Liver (tissue), 9 donors: ENCODE data around the gene TCFL5. TPM values are rescaled to one million over a fixed set of nuclear protein-coding genes. Genes with fewer than 3 reads are reported as not detected.

Source experiments
- DNase-seq: peaks from one replicate; pipeline ENCODE4 v3.0.0-alpha.2; 2017; ENCODE audit warnings: low spot score
- H3K27ac ChIP-seq, 2 donors: one replicate each; pipeline ENCODE4 v1.7.0; 2013; ENCODE audit warnings: inconsistent platforms in 2 of 2, low read length in 2 of 2, control low read depth in 1 of 2, low read depth in 1 of 2, mild to moderate bottlenecking in 1 of 2
- H3K27me3 ChIP-seq, 4 donors: one replicate each; pipeline versions ENCODE4 v1.6.1 to v1.7.0; 2013; ENCODE audit warnings: low read length in 3 of 4, inconsistent platforms in 1 of 4, mild to moderate bottlenecking in 1 of 4, moderate library complexity in 1 of 4; ENCODE audit not compliant: control insufficient read depth in 4 of 4, insufficient read depth in 4 of 4
- H3K36me3 ChIP-seq, 4 donors: one replicate each; pipeline versions ENCODE4 v1.6.1 to v1.7.0; 2013; ENCODE audit warnings: low read length in 3 of 4, mild to moderate bottlenecking in 3 of 4, low read depth in 1 of 4, moderate library complexity in 1 of 4; ENCODE audit not compliant: control insufficient read depth in 4 of 4, insufficient read depth in 3 of 4
- H3K4me1 ChIP-seq, 4 donors: one replicate each; pipeline versions ENCODE4 v1.6.1 to v1.7.0; 2013; ENCODE audit warnings: low read length in 3 of 4, mild to moderate bottlenecking in 3 of 4, moderate library complexity in 1 of 4; ENCODE audit not compliant: control insufficient read depth in 4 of 4, insufficient read depth in 4 of 4
- H3K4me3 ChIP-seq, 3 donors: one replicate each; pipeline versions ENCODE4 v1.6.1 to v1.7.0; 2013; ENCODE audit warnings: low read length in 3 of 3, control low read depth in 1 of 3, low read depth in 1 of 3, mild to moderate bottlenecking in 1 of 3
- H3K9ac ChIP-seq, 2 donors: one replicate each; pipeline ENCODE4 v1.7.0; 2013; ENCODE audit warnings: low read length in 2 of 2, mild to moderate bottlenecking in 2 of 2, moderate library complexity in 2 of 2, control low read depth in 1 of 2, low read depth in 1 of 2
- H3K9me3 ChIP-seq, 4 donors: one replicate each; pipeline versions ENCODE4 v1.6.1 to v1.7.0; 2013; ENCODE audit warnings: low read length in 3 of 4; ENCODE audit not compliant: control insufficient read depth in 4 of 4
- EGR1 ChIP-seq, 2 donors: IDR thresholded peaks; 2 replicates each; pipeline ENCODE4 v1.6.1; 2016 to 2018; ENCODE audit warnings: antibody characterized with exemption in 2 of 2, low read depth in 2 of 2
- FOXA1 ChIP-seq: IDR thresholded peaks from 2 replicates; pipeline ENCODE4 v1.6.1; 2016; ENCODE audit warnings: antibody characterized with exemption
- FOXA2 ChIP-seq: IDR thresholded peaks from 2 replicates; pipeline ENCODE4 v1.6.1; 2016; ENCODE audit warnings: antibody characterized with exemption
- GABPA ChIP-seq, 2 donors: IDR thresholded peaks in 1 of 2; conservative IDR thresholded peaks in 1 of 2; 2 replicates each; pipeline ENCODE4 v1.6.1; 2016; ENCODE audit warnings: antibody characterized with exemption in 2 of 2, mild to moderate bottlenecking in 1 of 2, moderate library complexity in 1 of 2
- NR2F2 ChIP-seq: IDR thresholded peaks from 2 replicates; pipeline ENCODE4 v1.6.1; 2016; ENCODE audit warnings: antibody characterized with exemption
- RAD21 ChIP-seq, 2 donors: IDR thresholded peaks; 2 replicates each; pipeline ENCODE4 v1.6.1; 2016; ENCODE audit warnings: antibody characterized with exemption in 2 of 2, mild to moderate bottlenecking in 2 of 2
- RXRA ChIP-seq, 2 donors: IDR thresholded peaks; 2 replicates each; pipeline ENCODE4 v1.6.1; 2017 to 2018; ENCODE audit warnings: antibody characterized with exemption in 2 of 2, mild to moderate bottlenecking in 1 of 2
- TAF1 ChIP-seq: conservative IDR thresholded peaks from 2 replicates; pipeline ENCODE4 v1.6.1; 2016; ENCODE audit warnings: antibody characterized with exemption, mild to moderate bottlenecking
- YY1 ChIP-seq: IDR thresholded peaks from 2 replicates; pipeline ENCODE4 v1.6.1; 2016; ENCODE audit warnings: antibody characterized with exemption, mild to moderate bottlenecking
- WGBS: extraction: QIAGEN DNeasy Blood & Tissue Kit; methylation state at CpG from one replicate; pipeline ENCODE4 v1.1.7; 2013; 5-methylcytosine and 5-hydroxymethylcytosine counted together
- polyA plus RNA-seq, 2 donors: library from polyadenylated mRNA; stranded (reverse) in 1 of 2; unstranded in 1 of 2; fragments of 200-250 nt in 1 of 2; fragments of >200 nt in 1 of 2; fragmentation: Nextera tagmentation in 1 of 2; extraction: Ambion mirVana in 1 of 2; gene quantifications; one replicate each; pipeline versions ENCODE4 v1.2.1 to v1.2.3, GENCODE V29; 2013 to 2015
- total RNA-seq, 2 donors: library from RNA; depleted of rRNA; stranded (reverse); fragments of >200 nt; gene quantifications; one replicate each; pipeline ENCODE4 v1.2.3, GENCODE V29; 2014
- TF ChIP-seq, protein P1 (sequence below): IDR thresholded peaks from 2 replicates; pipeline ENCODE4 v1.6.1; 2016; ENCODE audit warnings: antibody characterized with exemption
- TF ChIP-seq, protein P2 (sequence below): IDR thresholded peaks from 2 replicates; pipeline ENCODE4 v1.6.1; 2016; ENCODE audit warnings: antibody characterized with exemption, mild to moderate bottlenecking
- TF ChIP-seq, protein P3 (sequence below): fragments of 150-350 bp; IDR thresholded peaks from 2 replicates; pipeline ENCODE4 v1.5.1; 2017; ENCODE audit warnings: improper control_type of control experiment, low read depth, low read length; ENCODE audit not compliant: missing input control
- TF ChIP-seq, protein P4 (sequence below): IDR thresholded peaks from 2 replicates; pipeline ENCODE4 v1.6.1; 2016; ENCODE audit warnings: antibody characterized with exemption
- donor health status: healthy.
- donor health status: healthy.
- donor health status: healthy.
- donor health status: healthy.
- donor health status: healthy.

Gene TCFL5
- total and polyA plus RNA-seq, 4 donors, result 0.79 to 3.8 (median 2.2) TPM

DNA sequence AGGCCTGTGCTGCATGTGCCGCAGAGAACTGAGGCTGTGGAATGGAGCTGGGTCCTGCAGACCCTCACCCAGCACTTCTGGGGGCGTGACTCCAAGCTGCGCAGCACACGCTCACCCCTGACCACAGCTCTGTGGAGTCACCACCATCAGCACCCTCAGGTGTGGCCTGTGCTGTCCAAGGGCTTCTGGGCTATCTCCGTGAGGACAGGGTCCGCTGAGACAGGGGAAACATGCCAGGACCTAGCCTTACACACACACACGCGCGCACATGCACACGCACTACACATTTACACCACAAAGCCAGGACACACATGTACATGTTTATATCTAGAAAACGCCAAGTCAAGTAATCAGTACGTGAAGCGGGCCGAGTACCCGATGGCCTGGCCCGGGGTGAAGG, 26.8 kb upstream of the TCFL5 start:
- Histone ChIP-seq H3K4me3 (no peak overlapping the region), H3K27me3 (no peaks in the 10 kb centered on the region), H3K9ac (no peak overlapping the region), H3K4me1 (peaks cover 2 to 32% (median 25%) of the 10 kb centered on the region in 4 donors), H3K27ac (no peak overlapping the region), H3K9me3 (no peaks in the 10 kb centered on the region), H3K36me3 (peaks cover 12 to 47% (median 35%) of the 10 kb centered on the region in 4 donors)
- TF ChIP-seq, protein P1, sequence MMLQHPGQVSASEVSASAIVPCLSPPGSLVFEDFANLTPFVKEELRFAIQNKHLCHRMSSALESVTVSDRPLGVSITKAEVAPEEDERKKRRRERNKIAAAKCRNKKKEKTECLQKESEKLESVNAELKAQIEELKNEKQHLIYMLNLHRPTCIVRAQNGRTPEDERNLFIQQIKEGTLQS, result no peak
- TF ChIP-seq FOXA2 (no peak), YY1 (no peak), GABPA (IDR thresholded peaks at IDR 0.05 in 1 of 2, conservative IDR thresholded peaks at IDR 0.05 in 1 of 2) (no peak), EGR1 (IDR thresholded peaks at IDR 0.05; ENCODE audit: low read depth in 2 of 2) (no peak), NR2F2 (no peak), FOXA1 (no peak), TAF1 (no peak)
- TF ChIP-seq, protein P2, sequence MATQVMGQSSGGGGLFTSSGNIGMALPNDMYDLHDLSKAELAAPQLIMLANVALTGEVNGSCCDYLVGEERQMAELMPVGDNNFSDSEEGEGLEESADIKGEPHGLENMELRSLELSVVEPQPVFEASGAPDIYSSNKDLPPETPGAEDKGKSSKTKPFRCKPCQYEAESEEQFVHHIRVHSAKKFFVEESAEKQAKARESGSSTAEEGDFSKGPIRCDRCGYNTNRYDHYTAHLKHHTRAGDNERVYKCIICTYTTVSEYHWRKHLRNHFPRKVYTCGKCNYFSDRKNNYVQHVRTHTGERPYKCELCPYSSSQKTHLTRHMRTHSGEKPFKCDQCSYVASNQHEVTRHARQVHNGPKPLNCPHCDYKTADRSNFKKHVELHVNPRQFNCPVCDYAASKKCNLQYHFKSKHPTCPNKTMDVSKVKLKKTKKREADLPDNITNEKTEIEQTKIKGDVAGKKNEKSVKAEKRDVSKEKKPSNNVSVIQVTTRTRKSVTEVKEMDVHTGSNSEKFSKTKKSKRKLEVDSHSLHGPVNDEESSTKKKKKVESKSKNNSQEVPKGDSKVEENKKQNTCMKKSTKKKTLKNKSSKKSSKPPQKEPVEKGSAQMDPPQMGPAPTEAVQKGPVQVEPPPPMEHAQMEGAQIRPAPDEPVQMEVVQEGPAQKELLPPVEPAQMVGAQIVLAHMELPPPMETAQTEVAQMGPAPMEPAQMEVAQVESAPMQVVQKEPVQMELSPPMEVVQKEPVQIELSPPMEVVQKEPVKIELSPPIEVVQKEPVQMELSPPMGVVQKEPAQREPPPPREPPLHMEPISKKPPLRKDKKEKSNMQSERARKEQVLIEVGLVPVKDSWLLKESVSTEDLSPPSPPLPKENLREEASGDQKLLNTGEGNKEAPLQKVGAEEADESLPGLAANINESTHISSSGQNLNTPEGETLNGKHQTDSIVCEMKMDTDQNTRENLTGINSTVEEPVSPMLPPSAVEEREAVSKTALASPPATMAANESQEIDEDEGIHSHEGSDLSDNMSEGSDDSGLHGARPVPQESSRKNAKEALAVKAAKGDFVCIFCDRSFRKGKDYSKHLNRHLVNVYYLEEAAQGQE, result no peak
- TF ChIP-seq, protein P3, sequence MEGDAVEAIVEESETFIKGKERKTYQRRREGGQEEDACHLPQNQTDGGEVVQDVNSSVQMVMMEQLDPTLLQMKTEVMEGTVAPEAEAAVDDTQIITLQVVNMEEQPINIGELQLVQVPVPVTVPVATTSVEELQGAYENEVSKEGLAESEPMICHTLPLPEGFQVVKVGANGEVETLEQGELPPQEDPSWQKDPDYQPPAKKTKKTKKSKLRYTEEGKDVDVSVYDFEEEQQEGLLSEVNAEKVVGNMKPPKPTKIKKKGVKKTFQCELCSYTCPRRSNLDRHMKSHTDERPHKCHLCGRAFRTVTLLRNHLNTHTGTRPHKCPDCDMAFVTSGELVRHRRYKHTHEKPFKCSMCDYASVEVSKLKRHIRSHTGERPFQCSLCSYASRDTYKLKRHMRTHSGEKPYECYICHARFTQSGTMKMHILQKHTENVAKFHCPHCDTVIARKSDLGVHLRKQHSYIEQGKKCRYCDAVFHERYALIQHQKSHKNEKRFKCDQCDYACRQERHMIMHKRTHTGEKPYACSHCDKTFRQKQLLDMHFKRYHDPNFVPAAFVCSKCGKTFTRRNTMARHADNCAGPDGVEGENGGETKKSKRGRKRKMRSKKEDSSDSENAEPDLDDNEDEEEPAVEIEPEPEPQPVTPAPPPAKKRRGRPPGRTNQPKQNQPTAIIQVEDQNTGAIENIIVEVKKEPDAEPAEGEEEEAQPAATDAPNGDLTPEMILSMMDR, result no peak
- TF ChIP-seq, protein P4, sequence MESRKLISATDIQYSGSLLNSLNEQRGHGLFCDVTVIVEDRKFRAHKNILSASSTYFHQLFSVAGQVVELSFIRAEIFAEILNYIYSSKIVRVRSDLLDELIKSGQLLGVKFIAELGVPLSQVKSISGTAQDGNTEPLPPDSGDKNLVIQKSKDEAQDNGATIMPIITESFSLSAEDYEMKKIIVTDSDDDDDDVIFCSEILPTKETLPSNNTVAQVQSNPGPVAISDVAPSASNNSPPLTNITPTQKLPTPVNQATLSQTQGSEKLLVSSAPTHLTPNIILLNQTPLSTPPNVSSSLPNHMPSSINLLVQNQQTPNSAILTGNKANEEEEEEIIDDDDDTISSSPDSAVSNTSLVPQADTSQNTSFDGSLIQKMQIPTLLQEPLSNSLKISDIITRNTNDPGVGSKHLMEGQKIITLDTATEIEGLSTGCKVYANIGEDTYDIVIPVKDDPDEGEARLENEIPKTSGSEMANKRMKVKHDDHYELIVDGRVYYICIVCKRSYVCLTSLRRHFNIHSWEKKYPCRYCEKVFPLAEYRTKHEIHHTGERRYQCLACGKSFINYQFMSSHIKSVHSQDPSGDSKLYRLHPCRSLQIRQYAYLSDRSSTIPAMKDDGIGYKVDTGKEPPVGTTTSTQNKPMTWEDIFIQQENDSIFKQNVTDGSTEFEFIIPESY, result no peak
- WGBS, result 91% methylated on average over 16 of the region's 16 CpGs
- no peak for DNase-seq

DNA sequence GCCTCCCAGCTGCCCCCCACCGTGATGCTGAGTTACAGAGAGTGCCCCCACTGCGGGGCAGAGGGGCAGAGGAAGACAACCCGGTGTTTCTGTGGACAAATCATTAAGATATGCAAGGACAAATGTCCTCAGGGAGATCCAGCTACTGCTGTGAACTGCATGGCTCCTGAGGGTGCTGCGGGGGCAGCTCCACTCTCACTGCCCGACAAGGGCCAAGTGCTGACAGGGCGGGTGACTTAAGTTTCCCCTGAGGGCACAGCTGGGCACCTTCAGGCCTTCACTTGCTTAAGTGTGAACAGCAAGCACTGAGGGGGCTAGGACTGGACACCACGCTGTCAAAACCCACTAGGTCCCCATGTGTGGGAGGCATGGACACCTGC, 26.2 kb upstream of the TCFL5 start:
- no peak for DNase-seq
- peaks cover 12 to 42% (median 32%) of the 10 kb centered on the region in 4 donors for H3K36me3 ChIP-seq
- no peak overlapping the region for H3K27ac ChIP-seq
- H3K9ac ChIP-seq, result no peak overlapping the region
- no peaks in the 10 kb centered on the region for H3K9me3 ChIP-seq
- TF ChIP-seq RAD21 (IDR thresholded peaks at IDR 0.05), result no peak
- TF ChIP-seq EGR1 (IDR thresholded peaks at IDR 0.05; ENCODE audit: low read depth in 2 of 2), result no peak
- TF ChIP-seq, protein P1, result no peak
- no peak for TF ChIP-seq RXRA (IDR thresholded peaks at IDR 0.05)
- TF ChIP-seq GABPA (IDR thresholded peaks at IDR 0.05 in 1 of 2, conservative IDR thresholded peaks at IDR 0.05 in 1 of 2), result no peak
- 83% methylated on average over 7 of the region's 7 CpGs for WGBS
- no peaks in the 10 kb centered on the region for H3K27me3 ChIP-seq
- peaks cover 2 to 32% (median 25%) of the 10 kb centered on the region in 4 donors for H3K4me1 ChIP-seq
- no peak overlapping the region for H3K4me3 ChIP-seq
